ENCODE measurements around the gene RTBDN.
"Not testable (repeated sequence)": the region's sequence is repeated elsewhere in the genome, so short reads cannot be mapped to it uniquely, and the experiment has no call there.

RTBDN gene

DNA sequence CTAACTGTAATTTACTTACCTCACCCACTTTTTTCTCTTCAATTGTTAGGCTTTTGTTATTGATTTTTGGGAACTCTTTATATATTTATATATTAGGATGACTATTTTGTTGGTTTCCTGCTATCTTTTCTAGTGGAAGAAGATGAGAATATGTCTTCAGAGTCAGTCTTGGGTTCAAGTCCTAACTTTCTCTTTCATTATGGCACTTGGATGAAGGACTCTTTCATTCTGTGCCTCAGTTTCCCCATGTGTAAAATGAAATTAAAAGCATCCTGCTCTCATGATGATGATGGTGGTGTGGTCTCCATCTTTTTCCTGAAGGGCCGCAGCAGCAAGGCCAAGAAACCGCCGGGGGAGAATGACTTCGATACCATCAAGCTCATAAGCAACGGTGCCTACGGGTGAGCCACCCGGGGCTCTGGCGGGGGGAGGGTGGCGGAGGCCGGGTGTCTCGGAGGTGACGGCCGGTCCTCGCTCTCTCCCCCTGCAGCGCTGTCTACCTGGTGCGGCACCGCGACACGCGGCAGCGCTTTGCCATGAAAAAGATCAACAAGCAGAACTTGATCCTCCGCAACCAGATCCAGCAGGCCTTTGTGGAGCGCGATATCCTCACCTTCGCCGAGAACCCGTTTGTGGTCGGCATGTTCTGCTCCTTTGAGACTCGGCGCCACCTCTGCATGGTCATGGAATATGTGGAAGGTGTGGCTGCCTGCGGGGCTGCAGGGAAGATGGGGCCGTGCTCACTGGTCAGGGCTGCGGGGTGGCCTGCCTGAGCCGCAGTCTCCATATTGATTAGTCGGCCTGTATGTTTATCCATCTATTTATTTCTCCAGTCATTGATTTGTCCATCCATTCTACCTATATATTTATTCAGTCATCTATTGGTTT, 23.9 kb upstream of the RTBDN start:
- no peak for DNase-seq (ENCODE audit: low read depth in 3 of 3, low spot score in 1 of 3)

DNA sequence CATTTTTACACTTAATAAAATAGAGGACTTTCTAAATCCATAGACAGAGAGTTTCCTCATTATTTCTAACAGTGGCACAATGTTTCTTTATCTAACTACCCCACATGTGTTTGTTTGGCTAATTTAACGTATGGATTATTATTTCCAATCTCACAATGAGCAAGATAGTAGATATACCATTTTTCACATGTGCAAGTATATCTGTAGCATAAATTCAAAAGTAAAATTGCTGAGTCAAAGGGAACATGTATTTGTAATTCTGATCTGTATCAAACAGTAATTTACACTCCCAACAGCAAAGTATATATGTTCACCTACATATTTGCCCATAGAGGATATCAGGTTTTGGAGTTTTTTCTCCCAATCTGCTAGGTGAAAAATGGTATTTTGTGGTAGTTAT, 22.3 kb upstream of the RTBDN start:
- DNase-seq (ENCODE audit: low read depth in 3 of 3, low spot score in 1 of 3) = no peak

DNA sequence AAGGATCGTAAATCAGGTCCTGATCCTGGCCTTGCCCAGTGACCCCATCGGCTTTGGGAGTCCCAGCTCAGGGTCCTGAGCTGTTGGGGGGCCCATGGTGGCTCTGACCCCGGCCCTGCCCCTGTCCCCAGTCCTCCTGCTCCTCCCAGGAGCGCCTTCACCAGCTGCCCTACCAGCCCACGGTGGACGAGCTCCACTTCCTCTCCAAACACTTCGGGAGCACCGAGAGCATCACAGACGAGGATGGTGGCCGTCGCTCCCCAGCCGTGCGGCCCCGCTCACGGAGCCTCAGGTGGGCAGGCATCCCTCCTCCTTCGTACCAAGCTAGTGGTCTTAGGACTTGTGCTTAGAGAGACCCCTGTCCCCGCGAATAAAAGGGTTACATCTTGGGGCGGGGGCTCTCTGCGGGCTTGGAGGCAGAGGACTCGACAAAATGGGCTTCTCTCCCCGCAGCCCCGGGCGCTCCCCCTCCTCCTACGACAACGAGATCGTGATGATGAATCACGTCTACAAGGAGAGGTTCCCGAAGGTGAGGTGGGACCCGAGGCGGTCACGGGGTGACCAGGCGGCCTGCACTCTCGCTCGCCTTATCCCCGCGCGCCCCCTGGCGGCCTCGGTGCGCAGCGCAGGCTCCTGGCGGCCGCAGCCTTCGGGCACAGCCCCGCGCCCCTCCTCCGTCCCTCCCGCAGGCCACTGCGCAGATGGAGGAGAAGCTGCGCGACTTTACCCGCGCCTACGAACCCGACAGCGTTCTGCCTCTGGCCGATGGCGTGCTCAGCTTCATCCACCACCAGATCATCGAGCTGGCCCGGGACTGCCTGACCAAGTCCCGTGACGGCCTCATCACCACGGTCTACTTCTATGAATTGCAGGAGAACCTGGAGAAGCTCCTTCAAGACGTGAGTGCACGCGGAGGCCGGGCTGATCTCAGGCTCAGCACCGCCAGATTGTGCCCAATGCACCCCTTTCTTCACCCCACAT, 13.1 kb upstream of the RTBDN start:
- peak; percentile 44 to 90 (median 66) for DNase-seq (ENCODE audit: low read depth in 3 of 3, low spot score in 1 of 3)

DNA sequence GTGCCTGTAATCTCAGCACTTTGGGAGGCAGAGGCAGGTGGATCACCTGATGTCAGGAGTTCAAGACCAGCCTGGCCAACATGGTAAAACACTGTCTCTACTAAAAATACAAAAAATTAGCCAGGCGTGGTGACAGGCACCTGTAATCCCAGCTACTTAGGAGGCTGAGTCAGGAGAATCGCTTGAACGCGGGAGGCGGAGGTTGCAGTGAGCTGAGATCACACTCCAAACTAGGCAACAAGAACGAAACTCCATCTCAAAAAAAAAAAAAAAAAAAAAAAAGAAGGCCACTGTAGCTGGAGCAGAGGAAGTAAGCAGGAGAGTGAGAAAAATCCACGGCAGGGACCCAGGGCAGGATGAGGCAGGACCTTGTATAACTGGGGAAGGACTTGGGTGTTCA, 12.2 kb upstream of the RTBDN start:
- not testable (repeated sequence) for DNase-seq (ENCODE audit: low read depth in 3 of 3, low spot score in 1 of 3)

DNA sequence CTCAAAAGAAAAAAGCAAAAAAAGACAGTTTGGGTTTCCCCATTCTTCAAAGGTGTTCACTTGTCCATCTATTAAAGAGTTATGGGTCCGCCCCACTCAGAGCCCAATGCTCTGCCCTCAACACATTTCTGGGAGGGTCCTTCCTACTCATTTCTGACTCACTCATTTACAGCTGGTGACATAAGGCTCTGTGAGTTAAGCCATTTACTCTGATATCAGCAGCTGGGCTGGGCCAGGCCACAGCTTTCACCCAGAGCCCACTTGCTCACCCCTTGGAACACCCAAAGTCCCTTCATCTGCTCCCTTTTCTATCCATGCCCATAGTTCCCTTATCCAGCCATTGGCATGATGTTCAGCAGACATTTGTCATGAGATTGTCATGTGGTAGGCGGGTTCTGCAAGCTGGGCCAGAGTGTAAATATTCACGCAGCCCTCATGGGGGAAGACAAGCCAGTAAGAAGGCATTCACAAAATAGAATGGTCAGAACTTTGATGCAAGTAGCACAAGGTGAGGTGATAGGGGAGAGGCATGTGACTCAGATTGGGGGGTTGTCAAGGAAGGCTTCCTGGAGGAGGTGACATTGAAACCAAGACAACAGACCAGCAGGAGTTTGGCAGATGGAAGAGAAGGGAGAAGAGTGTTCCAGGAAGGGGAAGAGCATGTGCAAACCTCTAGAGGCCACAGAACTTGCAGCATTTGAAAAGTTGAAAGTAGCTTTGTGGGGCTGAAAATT, 9.8 kb upstream of the RTBDN start:
- DNase-seq (ENCODE audit: low read depth in 3 of 3, low spot score in 1 of 3) = no peak

DNA sequence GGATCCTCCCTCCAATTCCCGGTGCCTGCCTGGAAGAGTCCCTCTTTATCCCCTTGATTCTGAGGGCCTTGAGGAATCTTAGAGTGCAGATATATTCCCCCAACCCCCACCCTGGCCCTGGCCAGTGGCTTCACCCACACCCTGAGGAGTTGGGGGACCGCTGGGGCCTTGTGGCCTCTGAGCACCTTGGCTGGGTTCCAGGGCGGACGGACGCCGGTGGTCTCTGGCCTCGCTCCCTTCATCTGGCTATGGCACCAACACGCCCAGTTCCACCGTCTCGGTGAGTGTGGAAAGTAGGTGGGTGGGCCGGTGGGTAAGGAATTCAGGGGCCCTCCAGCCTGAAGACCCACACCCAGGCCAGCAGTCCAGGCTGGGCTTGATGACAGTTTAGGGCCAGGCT, 8.9 kb upstream of the RTBDN start:
- no peak for DNase-seq (ENCODE audit: low read depth in 3 of 3, low spot score in 1 of 3)

DNA sequence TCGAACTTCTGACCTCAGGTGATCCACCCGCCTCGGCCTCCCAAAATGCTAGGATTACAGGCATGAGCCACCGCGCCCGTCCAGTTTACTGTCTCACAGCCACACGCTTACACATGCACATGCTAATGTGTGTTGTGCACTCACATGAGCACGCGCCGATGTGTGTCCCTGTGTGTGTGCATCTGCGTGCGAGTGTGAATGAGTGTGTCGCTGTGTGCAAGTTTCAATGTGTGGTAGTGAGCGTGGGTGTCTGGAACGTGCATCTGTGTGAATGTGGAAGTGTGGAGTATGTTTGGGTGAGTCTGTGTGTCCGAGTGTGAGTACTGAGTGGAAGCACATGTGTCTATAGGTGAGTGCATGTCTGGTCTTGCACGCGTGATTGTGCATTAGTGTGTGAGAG, 8.1 kb upstream of the RTBDN start:
- DNase-seq (ENCODE audit: low read depth in 3 of 3, low spot score in 1 of 3) = no peak

DNA sequence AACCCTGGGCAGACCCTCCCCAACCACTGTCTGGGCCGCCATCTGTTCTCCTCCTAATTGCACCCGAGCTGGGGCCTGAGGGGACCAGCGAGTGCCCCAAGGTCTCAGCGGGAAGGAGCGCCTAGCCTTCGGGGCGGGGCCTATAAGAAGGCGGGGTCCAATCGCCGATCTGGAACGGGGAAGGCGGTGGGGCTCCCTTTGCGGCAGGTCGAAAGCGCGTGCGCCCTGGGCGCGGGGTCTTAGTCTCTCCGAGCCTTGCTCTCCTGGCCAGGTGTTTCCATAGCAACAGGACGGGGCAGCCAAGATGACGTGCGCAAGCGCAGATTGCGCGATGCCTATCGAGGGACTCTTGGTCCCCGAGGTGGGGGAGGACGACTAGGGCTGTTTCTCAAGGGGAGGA, 6.7 kb upstream of the RTBDN start:
- no peak for DNase-seq (ENCODE audit: low read depth in 3 of 3, low spot score in 1 of 3)

DNA sequence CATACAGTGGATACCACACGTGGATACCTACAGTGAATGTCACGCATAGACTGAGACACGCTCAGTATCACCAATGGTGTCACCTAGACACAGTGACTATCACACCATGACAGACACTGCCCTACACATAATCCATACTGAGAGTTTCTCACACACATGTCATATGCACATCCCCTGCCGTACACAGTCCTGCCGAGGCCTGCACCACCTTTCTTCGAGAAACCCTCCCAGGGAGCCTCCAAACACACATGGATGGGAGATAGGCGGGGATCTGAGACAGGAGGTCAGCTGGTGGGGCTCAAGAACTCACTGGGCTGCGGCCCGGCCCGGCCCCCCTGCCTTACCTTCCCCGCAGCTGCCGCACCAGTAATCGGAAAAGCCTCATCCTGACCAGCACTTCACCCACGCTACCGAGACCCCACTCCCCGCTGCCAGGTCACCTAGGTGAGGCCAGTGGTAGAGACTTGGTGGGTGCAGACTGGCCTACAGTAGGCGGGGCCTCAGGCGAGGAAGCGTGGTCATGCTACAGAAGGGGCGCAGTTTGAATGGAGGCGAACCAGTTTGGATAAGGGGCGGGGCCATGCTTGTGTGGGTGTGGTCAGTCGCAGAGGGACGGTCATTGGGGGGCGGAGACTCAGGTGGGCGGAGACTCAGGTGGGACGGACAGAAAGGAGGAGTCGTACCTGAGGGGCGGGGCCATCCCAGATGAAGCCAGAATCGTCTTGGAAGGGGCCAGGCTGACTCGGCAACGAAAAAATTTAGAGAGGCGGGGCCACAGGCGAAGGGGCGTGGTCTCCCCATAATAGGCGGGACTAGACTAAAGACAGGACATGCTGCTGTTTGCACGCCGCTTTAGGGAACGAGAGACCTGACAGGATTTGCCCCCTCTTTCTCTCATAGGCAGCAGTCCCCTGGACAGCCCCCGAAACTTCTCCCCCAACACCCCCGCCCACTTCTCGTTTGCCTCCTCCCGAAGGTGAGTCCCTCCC, 6.0 kb upstream of the RTBDN start:
- no peak for DNase-seq (ENCODE audit: low read depth in 3 of 3, low spot score in 1 of 3)

DNA sequence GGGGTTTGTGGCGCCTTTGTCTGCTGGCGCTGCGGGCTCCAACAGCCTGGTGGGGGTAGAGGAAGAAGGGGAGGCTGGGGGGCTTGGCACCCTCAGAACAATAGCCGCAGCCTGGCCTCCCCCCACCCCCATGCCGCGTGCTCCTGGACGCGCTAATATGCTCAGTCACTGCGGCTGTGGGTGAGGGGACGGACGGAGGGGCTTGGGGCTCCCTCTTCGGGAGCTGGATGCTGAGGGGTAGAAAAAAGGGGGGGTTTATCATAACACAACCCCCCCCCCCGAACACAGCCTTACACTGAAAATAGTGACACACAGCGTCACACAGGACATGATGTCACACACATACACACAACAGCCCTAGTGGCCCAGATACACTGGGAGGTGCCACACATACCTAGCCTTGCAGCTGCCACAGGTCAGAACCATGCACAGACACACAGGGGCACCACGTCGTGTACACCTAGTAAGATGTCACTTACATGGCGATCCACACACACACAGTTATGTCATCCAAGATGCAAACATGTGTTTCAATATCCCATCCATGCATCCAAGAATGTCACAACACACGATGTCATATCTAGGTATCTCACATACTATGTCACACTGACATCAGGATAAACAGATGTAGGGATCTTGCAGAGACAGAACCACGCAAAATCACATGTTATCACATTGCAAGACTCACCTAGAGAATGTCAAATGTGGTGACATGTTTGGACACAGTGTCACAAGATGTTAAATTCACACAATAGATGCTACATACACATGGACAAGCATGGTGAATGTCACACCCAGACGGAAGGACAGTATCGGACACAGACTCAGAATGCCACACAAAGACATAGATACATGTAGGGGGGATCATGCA, 4.7 kb upstream of the RTBDN start:
- DNase-seq (ENCODE audit: low read depth in 3 of 3, low spot score in 1 of 3) = no peak

DNA sequence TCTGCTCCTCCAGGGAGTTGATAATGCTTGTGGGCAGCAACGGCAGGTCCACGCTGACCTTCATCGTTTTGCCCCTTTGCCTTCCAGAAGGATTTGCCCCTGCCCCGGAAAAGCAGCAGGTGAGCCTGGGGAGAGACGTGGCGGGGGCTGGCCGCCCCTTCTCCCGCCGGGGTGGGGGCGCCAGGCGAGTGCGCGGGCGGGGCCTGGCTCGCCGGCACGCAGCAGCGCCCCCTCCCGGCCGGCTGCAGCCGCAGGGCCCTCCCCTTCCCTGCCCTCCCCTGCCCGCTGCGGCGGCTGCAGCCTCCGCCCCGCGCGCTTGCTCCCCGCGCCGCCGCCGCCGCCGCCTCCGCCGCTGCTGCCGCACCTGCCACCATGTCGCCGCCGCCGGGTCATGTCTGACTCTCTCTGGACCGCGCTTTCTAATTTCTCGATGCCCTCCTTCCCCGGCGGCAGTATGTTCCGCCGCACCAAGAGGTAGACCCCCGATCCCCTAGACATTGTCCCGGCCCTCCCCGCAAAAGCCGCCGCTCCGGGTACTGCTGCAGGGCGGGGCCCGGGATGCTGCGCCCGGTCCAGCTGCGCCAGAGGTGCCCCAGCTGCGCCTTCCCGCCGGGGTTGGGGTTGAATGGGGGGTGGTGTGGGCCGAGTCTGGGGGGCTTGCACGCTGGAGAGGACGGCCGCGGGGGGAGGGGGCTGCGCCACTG, 4.0 kb upstream of the RTBDN start, which contains the start of gene MAST1:
MAST1 (plus strand) TSS at position 334 of the 704 bp plus-strand sequence; CDS start at position 392, 58 bp downstream.
- DNase-seq (ENCODE audit: low read depth in 3 of 3, low spot score in 1 of 3) = peak in 1 of 3 donors; percentile 33

DNA sequence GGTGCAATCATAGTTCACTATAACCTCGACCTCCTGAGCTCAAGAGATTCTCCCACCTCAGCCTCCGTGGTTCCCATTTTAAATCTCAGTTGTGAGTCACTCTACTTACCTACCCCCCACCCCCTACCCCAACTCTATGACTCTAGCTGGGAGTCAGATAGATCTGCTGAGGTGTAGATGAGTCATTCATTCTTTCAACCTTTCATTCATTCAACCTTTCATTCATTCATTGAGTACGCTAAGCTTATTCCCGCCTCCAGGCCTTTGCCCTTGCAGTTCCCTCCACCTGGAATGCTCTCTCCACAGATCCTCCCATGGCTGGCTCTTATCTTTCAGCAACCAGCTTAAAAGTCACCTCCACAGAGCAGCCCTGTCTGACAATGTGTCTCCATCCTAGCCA, 2.8 kb upstream of the RTBDN start:
- no peak for DNase-seq (ENCODE audit: low read depth in 3 of 3, low spot score in 1 of 3)

DNA sequence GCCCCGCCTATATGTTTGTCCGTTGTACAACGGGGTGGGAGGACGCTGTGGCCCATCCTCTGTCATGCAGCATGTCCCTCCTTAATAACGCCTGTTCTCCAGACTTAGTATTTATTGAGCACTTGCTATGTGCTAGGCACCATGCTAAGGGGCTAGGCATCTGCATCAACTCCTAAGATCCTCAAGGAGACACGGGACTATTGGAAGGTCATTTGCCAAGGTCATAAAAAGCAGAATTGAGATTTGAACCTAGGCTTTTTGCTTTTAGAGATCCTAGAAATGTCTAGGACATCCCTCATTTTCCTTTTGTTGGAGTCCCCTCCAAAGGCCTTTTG, 2.1 kb upstream of the RTBDN start:
- no peak for DNase-seq (ENCODE audit: low read depth in 3 of 3, low spot score in 1 of 3)

DNA sequence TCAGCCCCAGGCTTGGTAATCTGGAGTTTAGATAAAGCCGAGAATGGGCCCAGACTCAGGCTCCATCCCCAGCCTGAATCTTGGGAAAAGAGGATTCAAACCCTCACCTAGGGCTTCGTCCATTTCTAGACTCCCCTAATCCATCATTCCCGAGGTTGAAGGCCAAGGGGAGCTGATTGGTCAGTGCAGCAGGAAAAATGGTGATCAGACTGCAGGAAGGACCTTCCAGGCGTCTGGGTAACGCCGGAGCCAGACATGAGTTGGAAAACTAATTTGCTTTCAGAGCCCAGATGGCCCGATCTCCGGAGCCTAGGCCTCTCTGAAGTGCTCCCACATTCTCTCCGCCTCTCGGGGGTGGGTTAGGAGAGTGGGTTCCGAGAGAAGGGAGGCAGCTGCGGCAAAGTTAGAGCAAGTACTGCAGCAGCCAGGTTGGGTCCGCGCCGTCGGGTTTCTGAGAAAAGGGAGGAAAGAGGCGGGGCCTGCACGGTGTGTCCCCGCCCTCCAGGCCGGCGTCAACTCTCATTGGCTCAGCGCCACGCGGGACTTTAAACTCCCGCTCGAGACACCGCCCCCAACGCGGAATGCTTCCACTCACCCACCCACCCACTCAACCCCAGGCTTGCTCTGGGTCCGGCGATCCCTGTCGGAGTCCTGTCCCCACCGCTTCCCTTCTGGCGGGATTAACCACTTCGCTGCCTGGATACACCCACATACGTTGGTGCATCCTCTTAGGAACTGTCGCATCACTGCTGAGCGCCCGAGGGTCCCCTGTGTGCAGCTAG, 788 bp upstream of the RTBDN start:
- no peak for DNase-seq (ENCODE audit: low read depth in 3 of 3, low spot score in 1 of 3)

DNA sequence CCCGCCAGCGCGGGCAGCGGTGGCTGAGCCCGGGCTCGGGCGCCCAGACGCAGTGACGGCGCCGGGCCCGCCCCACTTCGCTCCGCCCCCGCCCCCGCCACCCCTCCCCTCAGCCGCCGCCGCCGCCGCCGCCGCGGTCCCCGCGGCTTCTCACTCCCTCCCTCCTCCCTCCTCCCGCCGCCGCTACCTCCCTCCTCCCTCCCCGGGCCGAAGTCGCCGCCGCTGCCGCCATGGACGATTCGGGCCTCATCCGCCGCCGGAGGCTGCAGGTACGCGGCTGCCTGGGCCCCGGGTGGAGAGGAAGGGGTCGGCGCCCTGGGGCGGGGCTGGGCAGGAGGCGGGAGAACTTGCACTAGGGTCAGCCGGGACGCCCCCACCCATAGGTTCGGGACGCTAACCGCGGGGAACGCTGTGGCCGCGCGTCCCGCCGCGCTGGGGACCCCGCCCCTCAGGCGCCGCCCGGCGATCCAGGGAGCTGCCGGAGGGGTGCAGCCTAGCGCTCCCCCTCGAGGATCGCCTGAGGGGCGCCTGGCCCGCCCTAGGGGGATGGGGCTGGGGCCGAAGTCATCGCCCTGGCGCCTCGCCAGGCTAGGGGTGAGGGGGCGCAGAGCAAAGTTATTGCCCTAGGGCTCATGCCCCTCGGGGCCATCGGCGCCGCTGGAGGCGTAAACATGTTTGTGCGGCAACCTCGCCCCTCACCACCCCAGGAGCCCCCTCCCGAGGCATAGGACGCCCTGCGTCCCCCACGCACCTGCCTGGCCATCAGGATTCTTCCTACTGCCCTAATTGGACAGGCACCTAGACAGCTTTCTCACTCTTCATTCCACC, 427 bp downstream of the RTBDN start:
- no peak for DNase-seq (ENCODE audit: low read depth in 3 of 3, low spot score in 1 of 3)

DNA sequence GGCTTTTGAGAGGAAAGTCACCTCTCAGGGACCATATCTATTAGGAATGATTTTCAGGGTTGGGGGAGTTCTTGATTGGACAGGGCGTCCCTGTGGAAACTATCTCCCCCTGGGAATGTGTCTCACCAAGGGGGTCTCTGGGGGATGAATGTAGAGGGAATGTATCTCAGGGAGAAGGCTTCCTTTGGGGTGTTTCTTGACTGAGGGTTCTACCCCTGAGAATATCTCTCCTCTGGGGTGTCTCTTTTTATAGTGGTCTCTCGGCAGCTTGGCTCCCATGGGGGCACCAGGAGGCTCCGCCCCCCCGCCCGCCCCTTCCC, 1.0 kb downstream of the RTBDN start:
- DNase-seq (ENCODE audit: low read depth in 3 of 3, low spot score in 1 of 3) = no peak

DNA sequence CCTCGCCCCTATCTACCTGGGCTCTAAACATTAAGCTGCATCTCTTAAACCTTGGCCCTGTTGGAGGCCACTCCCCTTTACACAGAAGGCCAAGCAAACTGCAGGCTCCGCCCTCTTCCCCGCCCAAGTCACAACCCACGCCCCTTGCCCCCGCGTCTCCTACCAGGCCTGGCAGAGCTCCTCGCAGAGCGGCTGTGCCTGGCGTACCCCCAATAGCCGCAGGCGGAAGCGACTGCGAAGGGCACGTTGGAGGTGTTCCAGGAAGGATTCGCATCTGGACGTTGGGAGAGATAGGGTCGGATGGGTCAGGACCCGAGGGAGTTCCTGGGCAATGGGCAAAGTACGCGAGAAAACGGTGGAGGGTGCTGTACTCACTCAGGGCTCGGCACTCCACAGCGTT, 5.9 kb downstream of the RTBDN start:
- DNase-seq (ENCODE audit: low read depth in 3 of 3, low spot score in 1 of 3) = no peak

Data from stimulated activated CD4-positive, alpha-beta T cell treated with anti-CD3 and anti-CD28 coated beads, TNF-alpha, amount 100 ng/mL, for 1 hour (primary cell).